Activated CD4-positive, alpha-beta T cell treated with anti-CD3 and anti-CD28 coated beads, Interleukin-2, amount 50 U/mL, for 4 hours (primary cell): ENCODE results near the gene TIAL1.

ENCODE experiments used
- DNase-seq, 2 experiments: peaks; one replicate each; pipeline ENCODE4 v3.0.0-alpha.2; 2020

The TIAL1 gene

GRCh38 chr10:119526621-119527592, 69.9 kb downstream of the TIAL1 start:
- no peak for DNase-seq

- no peak for DNase-seq
These were observed 70.6 kb downstream of the TIAL1 start for GRCh38 chr10:119526149-119526548.

DNA sequence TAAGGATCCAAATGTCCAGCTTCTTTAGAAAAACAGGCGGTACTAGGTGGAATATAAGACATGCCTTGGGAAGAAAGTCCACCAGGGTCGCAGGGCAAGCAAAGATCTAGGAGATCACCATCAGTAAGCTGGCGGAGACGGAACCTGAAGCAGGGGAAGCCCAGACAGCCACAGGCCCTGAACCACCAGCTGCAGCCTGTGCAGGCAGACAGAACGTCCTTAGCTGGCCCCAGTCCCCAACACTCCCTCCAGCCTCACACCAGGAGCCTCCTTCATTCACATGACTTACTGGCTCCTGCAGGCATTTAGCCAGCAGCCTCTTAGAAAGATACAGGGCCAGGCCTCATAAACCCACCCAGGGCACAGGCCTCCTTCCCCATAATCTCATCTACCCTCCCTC, 71.6 kb downstream of the TIAL1 start:
- no peak for DNase-seq

GRCh38 chr10:119524720-119525070, 72.1 kb downstream of the TIAL1 start:
- no peak for DNase-seq

- DNase-seq: no peak
These were observed 72.7 kb downstream of the TIAL1 start for GRCh38 chr10:119523895-119524719.
